Measurements from ENCODE around the gene AIFM1. TPM values are rescaled to one million over a fixed set of nuclear protein-coding genes. Genes with fewer than 3 reads are reported as not detected.

Gene AIFM1
- total and polyA plus RNA-seq, 2 donors: 29.3 to 30.3 TPM

- Histone ChIP-seq H3K27me3 (ENCODE audit: control insufficient read depth in 2 of 2, insufficient read depth in 1 of 2, low read length in 1 of 2) (no peaks in the 10 kb centered on the region), H3K27ac (ENCODE audit: low read depth in 1 of 2, low read length in 1 of 2) (no peak overlapping the region), H3K36me3 (ENCODE audit: control insufficient read depth in 2 of 2, insufficient read depth in 2 of 2, low read length in 1 of 2) (no peaks in the 10 kb centered on the region), H3K9me3 (ENCODE audit: control insufficient read depth in 2 of 2, insufficient read depth in 1 of 2, low read length in 1 of 2) (no peaks in the 10 kb centered on the region), H3K4me3 (ENCODE audit: low read length in 2 of 2) (no peak overlapping the region), H3K4me1 (ENCODE audit: control insufficient read depth in 2 of 2, insufficient read depth in 2 of 2, low read length in 2 of 2) (peaks cover 0 to 14% of the 10 kb centered on the region in 2 donors)
- DNase-seq (ENCODE audit: low read depth in 6 of 9, low spot score in 9 of 9): no peak
- 93% methylated on average over 4 of the region's 4 CpGs for WGBS
These were observed 21.0 kb upstream of the AIFM1 start for GRCh38 chrX:130186651-130187050.

- H3K9me3 ChIP-seq (ENCODE audit: control insufficient read depth in 2 of 2, insufficient read depth in 1 of 2, low read length in 1 of 2): no peaks in the 10 kb centered on the region
- H3K27me3 ChIP-seq (ENCODE audit: control insufficient read depth in 2 of 2, insufficient read depth in 1 of 2, low read length in 1 of 2): no peaks in the 10 kb centered on the region
- 79% methylated on average over 2 of the region's 2 CpGs for WGBS
- no peak overlapping the region for H3K4me3 ChIP-seq (ENCODE audit: low read length in 2 of 2)
- H3K4me1 ChIP-seq (ENCODE audit: control insufficient read depth in 2 of 2, insufficient read depth in 2 of 2, low read length in 2 of 2): peaks cover 0 to 14% of the 10 kb centered on the region in 2 donors
- no peak for DNase-seq (ENCODE audit: low read depth in 6 of 9, low spot score in 9 of 9)
- no peaks in the 10 kb centered on the region for H3K36me3 ChIP-seq (ENCODE audit: control insufficient read depth in 2 of 2, insufficient read depth in 2 of 2, low read length in 1 of 2)
- H3K27ac ChIP-seq (ENCODE audit: low read depth in 1 of 2, low read length in 1 of 2): no peak overlapping the region
These were observed 19.2 kb upstream of the AIFM1 start for GRCh38 chrX:130184857-130185256.

GRCh38 chrX:130184168-130184567 is 18.5 kb upstream of the AIFM1 start:
- 95% methylated on average over 11 of the region's 11 CpGs for WGBS
- Histone ChIP-seq H3K9me3 (ENCODE audit: control insufficient read depth in 2 of 2, insufficient read depth in 1 of 2, low read length in 1 of 2) (no peaks in the 10 kb centered on the region), H3K4me1 (ENCODE audit: control insufficient read depth in 2 of 2, insufficient read depth in 2 of 2, low read length in 2 of 2) (peaks cover 0 to 14% of the 10 kb centered on the region in 2 donors), H3K36me3 (ENCODE audit: control insufficient read depth in 2 of 2, insufficient read depth in 2 of 2, low read length in 1 of 2) (no peaks in the 10 kb centered on the region), H3K4me3 (ENCODE audit: low read length in 2 of 2) (no peak overlapping the region), H3K27me3 (ENCODE audit: control insufficient read depth in 2 of 2, insufficient read depth in 1 of 2, low read length in 1 of 2) (no peaks in the 10 kb centered on the region), H3K27ac (ENCODE audit: low read depth in 1 of 2, low read length in 1 of 2) (no peak overlapping the region)
- DNase-seq (ENCODE audit: low read depth in 6 of 9, low spot score in 9 of 9): no peak

GRCh38 chrX:130179579-130180215 is 14.1 kb upstream of the AIFM1 start:
- Histone ChIP-seq H3K27me3 (ENCODE audit: control insufficient read depth in 2 of 2, insufficient read depth in 1 of 2, low read length in 1 of 2) (no peaks in the 10 kb centered on the region), H3K4me3 (ENCODE audit: low read length in 2 of 2) (no peak overlapping the region), H3K27ac (ENCODE audit: low read depth in 1 of 2, low read length in 1 of 2) (no peak overlapping the region), H3K4me1 (ENCODE audit: control insufficient read depth in 2 of 2, insufficient read depth in 2 of 2, low read length in 2 of 2) (peaks cover 0 to 11% of the 10 kb centered on the region in 2 donors), H3K36me3 (ENCODE audit: control insufficient read depth in 2 of 2, insufficient read depth in 2 of 2, low read length in 1 of 2) (no peaks in the 10 kb centered on the region), H3K9me3 (ENCODE audit: control insufficient read depth in 2 of 2, insufficient read depth in 1 of 2, low read length in 1 of 2) (no peaks in the 10 kb centered on the region)
- WGBS: 69% methylated on average over 7 of the region's 7 CpGs
- no peak for DNase-seq (ENCODE audit: low read depth in 6 of 9, low spot score in 9 of 9)

- Histone ChIP-seq H3K27ac (ENCODE audit: low read depth in 1 of 2, low read length in 1 of 2) (no peak overlapping the region), H3K4me1 (ENCODE audit: control insufficient read depth in 2 of 2, insufficient read depth in 2 of 2, low read length in 2 of 2) (peaks cover 0 to 12% of the 10 kb centered on the region in 2 donors), H3K4me3 (ENCODE audit: low read length in 2 of 2) (no peak overlapping the region), H3K27me3 (ENCODE audit: control insufficient read depth in 2 of 2, insufficient read depth in 1 of 2, low read length in 1 of 2) (no peaks in the 10 kb centered on the region), H3K9me3 (ENCODE audit: control insufficient read depth in 2 of 2, insufficient read depth in 1 of 2, low read length in 1 of 2) (no peaks in the 10 kb centered on the region), H3K36me3 (ENCODE audit: control insufficient read depth in 2 of 2, insufficient read depth in 2 of 2, low read length in 1 of 2) (no peaks in the 10 kb centered on the region)
- no peak for DNase-seq (ENCODE audit: low read depth in 6 of 9, low spot score in 9 of 9)
- WGBS: 79% methylated on average over 5 of the region's 5 CpGs
These were observed 13.5 kb upstream of the AIFM1 start for GRCh38 chrX:130179170-130179569.

- Histone ChIP-seq H3K27me3 (ENCODE audit: control insufficient read depth in 2 of 2, insufficient read depth in 1 of 2, low read length in 1 of 2) (peaks cover 0 to 6% of the 10 kb centered on the region in 2 donors), H3K36me3 (ENCODE audit: control insufficient read depth in 2 of 2, insufficient read depth in 2 of 2, low read length in 1 of 2) (no peaks in the 10 kb centered on the region), H3K27ac (ENCODE audit: low read depth in 1 of 2, low read length in 1 of 2) (no peak overlapping the region), H3K4me1 (ENCODE audit: control insufficient read depth in 2 of 2, insufficient read depth in 2 of 2, low read length in 2 of 2) (peaks cover 0 to 29% of the 10 kb centered on the region in 2 donors), H3K9me3 (ENCODE audit: control insufficient read depth in 2 of 2, insufficient read depth in 1 of 2, low read length in 1 of 2) (no peaks in the 10 kb centered on the region), H3K4me3 (ENCODE audit: low read length in 2 of 2) (no peak overlapping the region)
- DNase-seq (ENCODE audit: low read depth in 6 of 9, low spot score in 9 of 9): no peak
- 92% methylated on average over 4 of the region's 4 CpGs for WGBS
These were observed 11.3 kb upstream of the AIFM1 start for GRCh38 chrX:130176942-130177341.

GRCh38 chrX:130176354-130176776 is 10.7 kb upstream of the AIFM1 start:
- no peak for DNase-seq (ENCODE audit: low read depth in 6 of 9, low spot score in 9 of 9)
- H3K27ac ChIP-seq (ENCODE audit: low read depth in 1 of 2, low read length in 1 of 2): no peak overlapping the region
- H3K4me1 ChIP-seq (ENCODE audit: control insufficient read depth in 2 of 2, insufficient read depth in 2 of 2, low read length in 2 of 2): peaks cover 0 to 30% of the 10 kb centered on the region in 2 donors

GRCh38 chrX:130174937-130175336 is 9.3 kb upstream of the AIFM1 start:
- no peak for DNase-seq (ENCODE audit: low read depth in 6 of 9, low spot score in 9 of 9)
- H3K9me3 ChIP-seq (ENCODE audit: control insufficient read depth in 2 of 2, insufficient read depth in 1 of 2, low read length in 1 of 2): no peaks in the 10 kb centered on the region
- H3K36me3 ChIP-seq (ENCODE audit: control insufficient read depth in 2 of 2, insufficient read depth in 2 of 2, low read length in 1 of 2): no peaks in the 10 kb centered on the region
- H3K27ac ChIP-seq (ENCODE audit: low read depth in 1 of 2, low read length in 1 of 2): no peak overlapping the region
- H3K27me3 ChIP-seq (ENCODE audit: control insufficient read depth in 2 of 2, insufficient read depth in 1 of 2, low read length in 1 of 2): peaks cover 0 to 11% of the 10 kb centered on the region in 2 donors
- no peak overlapping the region for H3K4me3 ChIP-seq (ENCODE audit: low read length in 2 of 2)
- WGBS: 93% methylated on average over 2 of the region's 2 CpGs
- peaks cover 0 to 37% of the 10 kb centered on the region in 2 donors for H3K4me1 ChIP-seq (ENCODE audit: control insufficient read depth in 2 of 2, insufficient read depth in 2 of 2, low read length in 2 of 2)

More at GRCh38 chrX:130176354-130176776, 10.7 kb upstream of the AIFM1 start:
- no peaks in the 10 kb centered on the region for H3K36me3 ChIP-seq (ENCODE audit: control insufficient read depth in 2 of 2, insufficient read depth in 2 of 2, low read length in 1 of 2)
- no peaks in the 10 kb centered on the region for H3K9me3 ChIP-seq (ENCODE audit: control insufficient read depth in 2 of 2, insufficient read depth in 1 of 2, low read length in 1 of 2)
- no peak overlapping the region for H3K4me3 ChIP-seq (ENCODE audit: low read length in 2 of 2)
- peaks cover 0 to 11% of the 10 kb centered on the region in 2 donors for H3K27me3 ChIP-seq (ENCODE audit: control insufficient read depth in 2 of 2, insufficient read depth in 1 of 2, low read length in 1 of 2)

GRCh38 chrX:130174045-130174704 is 8.5 kb upstream of the AIFM1 start:
- no peaks in the 10 kb centered on the region for H3K36me3 ChIP-seq (ENCODE audit: control insufficient read depth in 2 of 2, insufficient read depth in 2 of 2, low read length in 1 of 2)
- H3K27ac ChIP-seq (ENCODE audit: low read depth in 1 of 2, low read length in 1 of 2): peak overlapping the region in 1 of 2 donors; percentile 43
- H3K9me3 ChIP-seq (ENCODE audit: control insufficient read depth in 2 of 2, insufficient read depth in 1 of 2, low read length in 1 of 2): no peaks in the 10 kb centered on the region
- WGBS: 81% methylated on average over 10 of the region's 10 CpGs
- H3K4me1 ChIP-seq (ENCODE audit: control insufficient read depth in 2 of 2, insufficient read depth in 2 of 2, low read length in 2 of 2): peaks cover 0 to 37% of the 10 kb centered on the region in 2 donors
- DNase-seq (ENCODE audit: low read depth in 6 of 9, low spot score in 9 of 9): no peak
- H3K4me3 ChIP-seq (ENCODE audit: low read length in 2 of 2): no peak overlapping the region
- peaks cover 0 to 11% of the 10 kb centered on the region in 2 donors for H3K27me3 ChIP-seq (ENCODE audit: control insufficient read depth in 2 of 2, insufficient read depth in 1 of 2, low read length in 1 of 2)

All from thymus (tissue), 11 donors.